Naive B cell (primary cell): ENCODE data around the gene GRHL1. TPM values are rescaled to one million over a fixed set of nuclear protein-coding genes. Genes with fewer than 3 reads are reported as not detected.
A peak's percentile ranks its signal among the peaks of the same experiment; 100 is the strongest.

Experiments
- ATAC-seq, 2 donors: fragments of 150-1000 bp; cut with Tn5 transposase; 2 replicates each; pipeline ENCODE4 v1.10.0; 2021; ENCODE audit warnings: low read depth in 2 of 2, mild to moderate bottlenecking in 2 of 2, moderate library complexity in 2 of 2
- DNase-seq: peaks from one replicate; pipeline ENCODE4 v3.0.0; 2022
- H3K27ac Mint-ChIP-seq, 6 donors: one replicate each; pipeline ENCODE4 v1.8.0; 2020 to 2022; ENCODE audit warnings: mild to moderate bottlenecking in 6 of 6, mixed read lengths in 6 of 6, moderate library complexity in 5 of 6, inconsistent platforms in 2 of 6
- H3K27me3 Mint-ChIP-seq, 3 donors: one replicate each; pipeline ENCODE4 v1.8.0; 2021 to 2022; ENCODE audit warnings: mixed read lengths in 3 of 3, mild to moderate bottlenecking in 1 of 3
- H3K36me3 Mint-ChIP-seq, 2 donors: one replicate each; pipeline ENCODE4 v1.8.0; 2020 to 2022; ENCODE audit warnings: mixed read lengths in 2 of 2, inconsistent platforms in 1 of 2, mild to moderate bottlenecking in 1 of 2
- H3K4me1 Mint-ChIP-seq, 3 donors: one replicate each; pipeline ENCODE4 v1.8.0; 2020 to 2022; ENCODE audit warnings: mixed read lengths in 3 of 3, inconsistent platforms in 1 of 3, mild to moderate bottlenecking in 1 of 3, moderate library complexity in 1 of 3
- H3K4me3 Mint-ChIP-seq, 8 donors: one replicate each; pipeline ENCODE4 v1.8.0; 2020 to 2022; ENCODE audit warnings: mild to moderate bottlenecking in 8 of 8, mixed read lengths in 8 of 8, moderate library complexity in 8 of 8, inconsistent platforms in 2 of 8
- H3K9me3 Mint-ChIP-seq, 7 donors: one replicate each; pipeline ENCODE4 v1.8.0; 2020 to 2022; ENCODE audit warnings: mixed read lengths in 7 of 7, mild to moderate bottlenecking in 5 of 7, inconsistent platforms in 2 of 7, moderate library complexity in 1 of 7
- polyA plus RNA-seq, 6 donors: library from polyadenylated mRNA; unstranded; fragments of 300-500 nt; fragmentation: Illumina TruSeq; gene quantifications; one replicate each; pipeline ENCODE4 v1.2.3, GENCODE V29; 2021; ENCODE audit warnings: low read depth in 6 of 6

GRHL1 gene
- polyA plus RNA-seq, 6 donors from 2014 or later: 0.09 to 0.89 (median 0.41) TPM; not detected in 1

DNA sequence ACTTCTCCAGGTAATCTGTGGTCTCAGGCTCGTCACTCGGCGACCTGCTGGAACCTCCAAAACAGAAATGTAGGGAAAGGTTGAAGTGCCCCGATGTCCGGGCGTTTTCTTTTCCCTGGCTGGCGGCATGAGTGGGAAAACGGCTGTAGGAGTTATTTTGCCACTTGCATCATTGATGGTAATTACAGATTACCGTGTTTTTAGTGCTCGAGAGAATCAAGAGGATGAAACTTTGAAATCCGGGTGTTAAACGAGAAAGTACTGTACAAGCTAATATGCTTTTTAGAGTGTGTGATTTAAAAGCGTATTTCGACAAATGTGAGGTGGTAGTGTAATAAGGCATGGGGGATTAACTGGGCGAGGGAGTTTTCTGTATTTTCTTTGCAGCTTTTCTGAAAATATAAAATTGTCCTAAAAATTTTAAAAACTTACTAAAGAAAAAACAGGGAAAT lies 819 bp downstream of the GRHL1 start:
- peak overlapping the region; percentile 64 to 93 (median 86) for H3K4me3 Mint-ChIP-seq
- H3K27ac Mint-ChIP-seq: peak overlapping the region in 2 of 6 donors; percentile 7 to 71
- H3K4me1 Mint-ChIP-seq: peaks cover 11 to 17% (median 16%) of the 10 kb centered on the region in 3 donors
- H3K27me3 Mint-ChIP-seq: peaks cover 44 to 51% (median 50%) of the 10 kb centered on the region in 3 donors
- ATAC-seq (no peak), DNase-seq (no peak)
- no peaks in the 10 kb centered on the region for H3K36me3 Mint-ChIP-seq
- no peaks in the 10 kb centered on the region for H3K9me3 Mint-ChIP-seq

- no peaks in the 10 kb centered on the region for H3K9me3 Mint-ChIP-seq
- DNase-seq (no peak), ATAC-seq (no peak)
- peaks cover 0 to 3% of the 10 kb centered on the region in 2 donors for H3K36me3 Mint-ChIP-seq
- peaks cover 48 to 51% (median 51%) of the 10 kb centered on the region in 3 donors for H3K27me3 Mint-ChIP-seq
- peak overlapping the region; percentile 64 to 93 (median 86) for H3K4me3 Mint-ChIP-seq
- peaks cover 11 to 17% (median 16%) of the 10 kb centered on the region in 3 donors for H3K4me1 Mint-ChIP-seq
- peak overlapping the region in 1 of 6 donors; percentile 67 for H3K27ac Mint-ChIP-seq
Measured at GRCh38 chr2:9952856-9953503, 1.5 kb downstream of the GRHL1 start.

DNA sequence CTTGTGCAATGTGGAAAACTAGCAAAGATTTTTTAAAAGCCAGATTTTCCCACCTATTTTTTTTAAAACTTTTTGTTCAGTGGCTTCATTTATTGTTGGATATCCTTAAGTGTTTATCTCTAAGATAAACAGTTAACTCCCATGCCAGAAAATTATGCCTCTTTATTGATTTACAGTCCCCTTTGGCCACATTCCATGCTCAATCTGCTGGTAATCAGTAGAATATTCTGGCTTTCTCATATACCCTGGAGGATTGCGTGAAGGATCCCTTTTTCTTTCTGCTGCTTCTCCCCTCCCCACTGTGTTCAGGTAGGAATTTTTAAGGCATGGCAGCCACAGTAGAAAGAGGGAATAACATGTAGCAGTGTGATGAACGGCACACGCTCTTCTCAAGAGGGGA lies 2.6 kb downstream of the GRHL1 start:
- peak overlapping the region in 1 of 8 donors; percentile 62 for H3K4me3 Mint-ChIP-seq
- H3K27me3 Mint-ChIP-seq: peaks cover 43 to 45% (median 44%) of the 10 kb centered on the region in 3 donors
- no peak for ATAC-seq
- peaks cover 0 to 3% of the 10 kb centered on the region in 2 donors for H3K36me3 Mint-ChIP-seq
- DNase-seq: no peak
- no peaks in the 10 kb centered on the region for H3K9me3 Mint-ChIP-seq
- H3K4me1 Mint-ChIP-seq: peaks cover 11 to 17% (median 16%) of the 10 kb centered on the region in 3 donors
- H3K27ac Mint-ChIP-seq: peak overlapping the region in 1 of 6 donors; percentile 5

GRCh38 chr2:9958057-9958456 lies 6.6 kb downstream of the GRHL1 start:
- Mint-ChIP-seq H3K27ac (no peak overlapping the region), H3K4me1 (peaks cover 0 to under 1% (median 0%) of the 10 kb centered on the region in 3 donors), H3K4me3 (no peak overlapping the region), H3K27me3 (peaks cover 26 to 41% (median 33%) of the 10 kb centered on the region in 3 donors), H3K36me3 (peaks cover 0 to 3% of the 10 kb centered on the region in 2 donors), H3K9me3 (no peaks in the 10 kb centered on the region)
- ATAC-seq (no peak), DNase-seq (no peak)

DNA sequence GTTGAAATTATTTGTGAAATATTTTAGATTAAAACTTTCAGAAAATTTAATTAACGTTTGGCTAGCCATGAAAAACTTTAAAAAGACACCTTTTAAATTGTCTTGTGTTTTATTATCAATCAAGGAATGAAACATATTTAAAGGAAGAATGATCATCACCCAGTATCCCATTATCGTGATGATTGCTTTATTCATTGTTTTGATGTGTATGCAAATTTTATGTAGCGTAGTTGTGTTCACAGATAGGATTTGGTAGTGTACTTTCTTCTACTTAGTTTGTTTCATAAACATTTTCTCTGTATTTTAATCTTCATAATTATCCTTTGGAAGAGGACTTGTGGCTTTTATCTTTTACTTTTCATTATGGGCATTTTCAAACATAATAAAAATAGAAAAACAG lies 7.8 kb downstream of the GRHL1 start:
- H3K4me3 Mint-ChIP-seq: no peak overlapping the region
- H3K36me3 Mint-ChIP-seq: peaks cover 0 to 3% of the 10 kb centered on the region in 2 donors
- peaks cover 23 to 37% (median 29%) of the 10 kb centered on the region in 3 donors for H3K27me3 Mint-ChIP-seq
- ATAC-seq (no peak), DNase-seq (no peak)
- no peaks in the 10 kb centered on the region for H3K9me3 Mint-ChIP-seq
- no peak overlapping the region for H3K27ac Mint-ChIP-seq
- no peaks in the 10 kb centered on the region for H3K4me1 Mint-ChIP-seq

DNA sequence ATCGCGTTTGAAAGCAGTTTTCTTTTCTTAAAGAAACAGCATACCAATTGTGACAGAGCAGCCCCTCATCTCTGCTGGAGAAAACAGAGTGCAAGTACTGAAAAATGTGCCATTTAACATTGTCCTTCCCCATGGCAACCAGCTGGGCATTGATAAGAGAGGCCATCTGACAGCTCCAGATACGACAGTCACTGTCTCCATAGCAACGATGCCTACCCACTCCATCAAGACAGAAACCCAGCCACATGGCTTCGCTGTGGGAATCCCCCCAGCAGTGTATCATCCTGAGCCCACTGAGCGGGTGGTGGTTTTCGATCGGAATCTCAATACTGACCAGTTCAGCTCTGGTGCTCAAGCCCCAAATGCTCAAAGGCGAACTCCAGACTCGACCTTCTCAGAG lies 9.5 kb downstream of the GRHL1 start:
- Mint-ChIP-seq H3K9me3 (no peaks in the 10 kb centered on the region), H3K4me1 (peaks cover 0 to 7% (median 3%) of the 10 kb centered on the region in 3 donors), H3K27me3 (peaks cover 9 to 23% (median 15%) of the 10 kb centered on the region in 3 donors), H3K36me3 (peaks cover 0 to 3% of the 10 kb centered on the region in 2 donors), H3K4me3 (no peak overlapping the region), H3K27ac (no peak overlapping the region)
- DNase-seq (no peak), ATAC-seq (no peak)

- H3K4me1 Mint-ChIP-seq: peaks cover 7 to 17% (median 13%) of the 10 kb centered on the region in 3 donors
- DNase-seq (no peak), ATAC-seq (no peak)
- no peaks in the 10 kb centered on the region for H3K36me3 Mint-ChIP-seq
- peaks cover 4 to 17% (median 8%) of the 10 kb centered on the region in 3 donors for H3K27me3 Mint-ChIP-seq
- no peak overlapping the region for H3K27ac Mint-ChIP-seq
- H3K9me3 Mint-ChIP-seq: no peaks in the 10 kb centered on the region
- H3K4me3 Mint-ChIP-seq: no peak overlapping the region
Measured at GRCh38 chr2:9964334-9964980, 13.0 kb downstream of the GRHL1 start.

DNA sequence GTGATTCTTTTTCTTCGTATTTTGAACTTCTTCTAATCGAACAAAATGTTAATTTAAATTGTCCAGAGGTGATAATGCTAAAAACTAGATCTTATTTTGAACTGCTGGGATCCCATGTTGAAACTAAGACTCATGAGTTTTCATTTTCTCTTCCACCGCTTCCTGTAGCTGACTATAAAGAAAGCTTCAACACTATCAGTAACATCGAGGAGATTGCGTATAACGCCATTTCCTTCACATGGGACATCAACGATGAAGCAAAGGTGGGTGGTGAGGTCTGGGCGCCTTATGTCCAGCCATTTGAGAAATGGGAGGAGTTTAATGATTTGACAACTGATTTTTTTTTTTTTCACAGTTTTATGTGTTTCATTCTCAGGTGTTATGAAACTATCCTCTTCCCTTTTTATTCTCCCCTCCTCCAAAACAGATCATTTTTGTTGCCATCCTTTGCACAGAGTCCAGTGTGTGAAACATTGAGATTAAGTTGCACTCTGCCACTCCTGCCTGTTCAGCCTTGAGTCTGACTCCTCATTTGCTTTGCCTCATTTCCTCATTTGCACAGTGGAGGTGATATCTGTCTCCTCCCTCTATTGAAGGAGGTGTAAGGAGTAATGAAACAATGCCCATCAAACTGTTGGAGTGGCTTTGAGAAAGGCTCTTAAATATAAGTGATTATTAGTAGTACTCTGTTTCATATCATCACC lies 13.8 kb downstream of the GRHL1 start:
- H3K4me1 Mint-ChIP-seq: peaks cover 7 to 17% (median 13%) of the 10 kb centered on the region in 3 donors
- DNase-seq (no peak), ATAC-seq (peak in 1 of 2 donors; percentile 25)
- H3K4me3 Mint-ChIP-seq: no peak overlapping the region
- no peaks in the 10 kb centered on the region for H3K36me3 Mint-ChIP-seq
- H3K9me3 Mint-ChIP-seq: no peaks in the 10 kb centered on the region
- H3K27me3 Mint-ChIP-seq: peaks cover 4 to 12% (median 8%) of the 10 kb centered on the region in 3 donors
- H3K27ac Mint-ChIP-seq: peak overlapping the region in 1 of 6 donors; percentile 74

DNA sequence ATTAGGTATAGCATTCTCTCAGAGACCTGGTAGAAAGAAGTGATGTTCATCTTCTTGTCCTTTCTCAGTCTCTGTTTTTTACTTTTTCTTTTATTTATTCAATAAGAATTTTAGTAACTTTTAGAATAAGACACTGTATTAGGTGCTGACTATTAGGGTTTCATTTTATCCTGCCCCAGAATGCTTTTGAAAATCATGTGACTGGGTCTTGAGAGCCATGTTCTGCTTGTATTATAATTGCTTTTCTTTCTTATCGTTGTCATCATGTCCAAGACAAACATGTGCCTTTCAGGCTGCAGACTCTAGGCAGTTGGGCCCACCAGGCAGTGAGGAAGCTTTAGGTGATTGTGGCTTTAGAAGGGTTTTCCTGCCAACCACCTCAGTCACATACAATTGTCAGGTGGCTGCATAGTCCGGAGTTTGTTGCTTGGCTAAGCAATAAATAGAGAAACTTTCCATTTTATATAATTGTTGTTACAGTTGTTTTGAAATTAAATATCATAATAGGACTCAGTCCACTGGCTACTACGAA lies 15.1 kb downstream of the GRHL1 start:
- Mint-ChIP-seq H3K4me3 (no peak overlapping the region), H3K27ac (no peak overlapping the region), H3K9me3 (no peaks in the 10 kb centered on the region)

GRCh38 chr2:9967053-9967775 lies 15.7 kb downstream of the GRHL1 start:
- peak overlapping the region in 1 of 6 donors; percentile 4 for H3K27ac Mint-ChIP-seq
- peaks cover 7 to 17% (median 13%) of the 10 kb centered on the region in 3 donors for H3K4me1 Mint-ChIP-seq
- no peaks in the 10 kb centered on the region for H3K9me3 Mint-ChIP-seq
- no peak overlapping the region for H3K4me3 Mint-ChIP-seq
- DNase-seq: peak; percentile 48
- H3K36me3 Mint-ChIP-seq: no peaks in the 10 kb centered on the region
- peak; percentile 99 for ATAC-seq
- no peaks in the 10 kb centered on the region for H3K27me3 Mint-ChIP-seq

More for the DNA sequence above, 15.1 kb downstream of the GRHL1 start:
- no peaks in the 10 kb centered on the region for H3K36me3 Mint-ChIP-seq
- DNase-seq (no peak), ATAC-seq (no peak)
- H3K27me3 Mint-ChIP-seq: peaks cover 4 to 5% (median 5%) of the 10 kb centered on the region in 3 donors
- peaks cover 7 to 17% (median 13%) of the 10 kb centered on the region in 3 donors for H3K4me1 Mint-ChIP-seq

DNA sequence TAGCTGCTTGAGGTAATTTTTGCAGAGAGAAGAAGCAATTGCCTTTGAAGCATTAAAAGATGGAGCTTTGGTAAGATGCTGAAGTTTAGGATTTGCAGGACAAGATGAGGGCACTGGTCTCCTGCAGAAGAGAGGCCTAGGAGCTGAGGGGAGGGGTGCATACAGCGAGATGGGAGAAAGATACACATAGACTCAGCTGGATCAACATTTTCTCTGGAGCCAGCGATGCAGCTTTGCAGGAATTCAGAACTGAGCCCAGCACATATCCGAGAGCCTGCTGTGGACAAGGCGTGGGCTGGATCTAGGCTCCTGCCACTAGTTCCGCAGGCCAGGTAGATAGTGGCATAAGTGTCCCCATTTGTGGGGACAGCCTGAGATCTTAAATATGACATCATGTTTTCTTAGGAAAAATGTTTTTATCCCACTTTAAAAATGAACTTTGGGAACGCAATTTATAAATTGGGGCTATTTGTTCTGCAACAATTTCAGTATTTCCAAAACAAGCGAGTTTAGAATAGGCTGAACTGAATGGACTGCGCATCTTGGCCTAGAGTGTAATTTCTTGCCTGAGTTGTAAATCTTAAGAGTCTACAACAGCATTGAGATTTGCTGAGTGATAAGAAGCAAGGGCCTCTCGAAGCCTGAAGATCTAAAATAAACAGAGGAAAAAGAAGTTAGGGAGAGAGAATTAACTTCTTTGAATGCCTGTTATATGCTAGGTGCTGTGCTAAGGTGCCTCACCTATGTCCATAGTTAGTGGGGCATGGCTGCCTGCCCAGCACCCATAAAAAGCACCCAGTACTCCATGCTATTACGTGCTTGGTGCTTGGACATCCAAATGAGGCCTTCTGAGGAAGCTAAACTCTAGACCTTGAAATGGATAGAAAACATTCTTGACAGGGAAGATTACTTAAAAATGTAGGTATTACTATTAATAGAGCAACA lies 17.3 kb downstream of the GRHL1 start:
- no peak for DNase-seq
- peak overlapping the region in 2 of 6 donors; percentile 16 to 75 for H3K27ac Mint-ChIP-seq
- ATAC-seq: no peak
- no peaks in the 10 kb centered on the region for H3K9me3 Mint-ChIP-seq
- H3K36me3 Mint-ChIP-seq: no peaks in the 10 kb centered on the region
- peaks cover 7 to 17% (median 13%) of the 10 kb centered on the region in 3 donors for H3K4me1 Mint-ChIP-seq
- no peak overlapping the region for H3K4me3 Mint-ChIP-seq
- H3K27me3 Mint-ChIP-seq: peaks cover 0 to 6% (median 0%) of the 10 kb centered on the region in 3 donors
